Measurements from ENCODE around the gene TMC6.
"Not testable (repeated sequence)": the region's sequence is repeated elsewhere in the genome, so short reads cannot be mapped to it uniquely, and the experiment has no call there.

TMC6 gene

GRCh38 chr17:78086740-78087139 is 41.8 kb downstream of the TMC6 start:
- in situ Hi-C loops (cut with HindIII; ENCODE audit: low sequenced_read_pairs) = loop anchor here (5.0 kb wide), 1 partner anchor 56 kb away; no protein-coding TSS in a partner anchor

- in situ Hi-C loops (cut with HindIII; ENCODE audit: low sequenced_read_pairs) = no loop called here
These were observed 45.6 kb downstream of the TMC6 start for GRCh38 chr17:78082988-78083387.

GRCh38 chr17:78082355-78082872 is 46.1 kb downstream of the TMC6 start:
- in situ Hi-C loops (cut with HindIII; ENCODE audit: low sequenced_read_pairs) = not testable (repeated sequence)

GRCh38 chr17:78081551-78081950 is 47.0 kb downstream of the TMC6 start:
- in situ Hi-C loops (cut with HindIII; ENCODE audit: low sequenced_read_pairs) = no loop called here

- in situ Hi-C loops (cut with HindIII; ENCODE audit: low sequenced_read_pairs) = no loop called here
These were observed 49.3 kb downstream of the TMC6 start for GRCh38 chr17:78079253-78079652.

GRCh38 chr17:78075545-78075944 is 53.0 kb downstream of the TMC6 start:
- in situ Hi-C loops (cut with HindIII; ENCODE audit: low sequenced_read_pairs) = no loop called here

GRCh38 chr17:78075011-78075410 is 53.5 kb downstream of the TMC6 start:
- in situ Hi-C loops (cut with HindIII; ENCODE audit: low sequenced_read_pairs) = no loop called here

- in situ Hi-C loops (cut with HindIII; ENCODE audit: low sequenced_read_pairs) = loop anchor here (5.0 kb wide), 2 partner anchors 36 to 101 kb away; no protein-coding TSS in a partner anchor
These were observed 55.6 kb downstream of the TMC6 start for GRCh38 chr17:78072961-78073360.

- in situ Hi-C loops (cut with HindIII; ENCODE audit: low sequenced_read_pairs) = loop anchor here (5.0 kb wide), 2 partner anchors 32 to 97 kb away; no protein-coding TSS in a partner anchor
These were observed 58.9 kb downstream of the TMC6 start for GRCh38 chr17:78069695-78070094.

GRCh38 chr17:78066976-78067375 is 61.6 kb downstream of the TMC6 start:
- in situ Hi-C loops (cut with HindIII; ENCODE audit: low sequenced_read_pairs) = not testable (repeated sequence)

GRCh38 chr17:78064708-78065107 is 63.8 kb downstream of the TMC6 start:
- in situ Hi-C loops (cut with HindIII; ENCODE audit: low sequenced_read_pairs) = no loop called here

GRCh38 chr17:78063489-78063888 is 65.1 kb downstream of the TMC6 start:
- in situ Hi-C loops (cut with HindIII; ENCODE audit: low sequenced_read_pairs) = no loop called here

GRCh38 chr17:78062596-78062995 is 66.0 kb downstream of the TMC6 start:
- in situ Hi-C loops (cut with HindIII; ENCODE audit: low sequenced_read_pairs) = no loop called here
